Tibial artery (tissue), 4 donors: ENCODE data around the gene CEP131.

ENCODE experiments used
- DNase-seq, 2 donors: peaks; one replicate each; pipeline ENCODE4 v3.0.0-alpha.2; 2019
- H3K27ac ChIP-seq, 2 donors: fragments of 200-600 bp; sonication (generic) in 1 of 2; 1 replicate in 1 of 2; 2 replicates in 1 of 2; pipeline ENCODE4 v1.5.1; 2018 to 2019; ENCODE audit warnings: mild to moderate bottlenecking in 1 of 2
- H3K27me3 ChIP-seq, 2 donors: fragments of 200-600 bp; sonication (generic) in 1 of 2; one replicate each; pipeline versions ENCODE4 v1.5.1 to v1.6.0; 2016 to 2019
- H3K36me3 ChIP-seq, 3 donors: fragments of 200-600 bp; sonication (generic) in 2 of 3; one replicate each; pipeline ENCODE4 v1.5.1; 2016 to 2019; ENCODE audit warnings: mild to moderate bottlenecking in 2 of 3
- H3K4me1 ChIP-seq, 4 donors: fragments of 200-600 bp; sonication (generic) in 2 of 4; 1 replicate in 3 of 4; 2 replicates in 1 of 4; pipeline ENCODE4 v1.5.1; 2016 to 2019
- H3K4me3 ChIP-seq, 2 donors: fragments of 200-600 bp; sonication (generic) in 1 of 2; 1 replicate in 1 of 2; 2 replicates in 1 of 2; pipeline ENCODE4 v1.5.1; 2018 to 2019; ENCODE audit warnings: mild to moderate bottlenecking in 2 of 2
- H3K9me3 ChIP-seq, 3 donors: fragments of 200-600 bp; sonication (generic) in 1 of 3; one replicate each; pipeline ENCODE4 v1.5.1; 2016 to 2019
- CTCF ChIP-seq, 2 experiments: fragments of 200-600 bp in 1 of 2; fragments of 450-650 bp in 1 of 2; IDR thresholded peaks; one replicate each; pipeline ENCODE4 v1.5.1; 2017 to 2019; ENCODE audit warnings: antibody characterized with exemption in 2 of 2, mild to moderate bottlenecking in 1 of 2, moderate library complexity in 1 of 2
- intact Hi-C: fragments of 100-400 bp; cut with DNase I; formaldehyde crosslinking; loops from one replicate; pipeline ENCODE4 v1.15.0; 2023; ENCODE audit warnings: low total_unique reads

CEP131 gene

GRCh38 chr17:81183807-81184206 is 39.0 kb downstream of the CEP131 start:
- Histone ChIP-seq H3K27me3 (peaks cover 0 to 59% of the 10 kb centered on the region in 2 donors), H3K4me1 (no peaks in the 10 kb centered on the region), H3K27ac (no peak overlapping the region), H3K9me3 (no peaks in the 10 kb centered on the region), H3K36me3 (peaks cover 0 to 7% (median 0%) of the 10 kb centered on the region in 3 donors), H3K4me3 (no peak overlapping the region)
- TF ChIP-seq CTCF (IDR thresholded peaks at IDR 0.05) = no peak
- intact Hi-C loops = no loop called here
- no peak for DNase-seq

GRCh38 chr17:81183316-81183715 is 39.4 kb downstream of the CEP131 start:
- no peak overlapping the region for H3K4me3 ChIP-seq
- H3K27ac ChIP-seq = no peak overlapping the region
- no peak for DNase-seq
- intact Hi-C loops = no loop called here
- peaks cover 0 to 59% of the 10 kb centered on the region in 2 donors for H3K27me3 ChIP-seq
- TF ChIP-seq CTCF (IDR thresholded peaks at IDR 0.05) = no peak
- no peaks in the 10 kb centered on the region for H3K4me1 ChIP-seq
- peaks cover 0 to 2% (median 0%) of the 10 kb centered on the region in 3 donors for H3K36me3 ChIP-seq
- no peaks in the 10 kb centered on the region for H3K9me3 ChIP-seq

GRCh38 chr17:81182596-81182995 is 40.2 kb downstream of the CEP131 start:
- no peak for DNase-seq
- no peaks in the 10 kb centered on the region for H3K9me3 ChIP-seq
- peaks cover 0 to 59% of the 10 kb centered on the region in 2 donors for H3K27me3 ChIP-seq
- no peaks in the 10 kb centered on the region for H3K4me1 ChIP-seq
- H3K36me3 ChIP-seq = no peaks in the 10 kb centered on the region
- intact Hi-C loops = no loop called here
- H3K4me3 ChIP-seq = no peak overlapping the region
- H3K27ac ChIP-seq = no peak overlapping the region
- no peak for TF ChIP-seq CTCF (IDR thresholded peaks at IDR 0.05)

DNA sequence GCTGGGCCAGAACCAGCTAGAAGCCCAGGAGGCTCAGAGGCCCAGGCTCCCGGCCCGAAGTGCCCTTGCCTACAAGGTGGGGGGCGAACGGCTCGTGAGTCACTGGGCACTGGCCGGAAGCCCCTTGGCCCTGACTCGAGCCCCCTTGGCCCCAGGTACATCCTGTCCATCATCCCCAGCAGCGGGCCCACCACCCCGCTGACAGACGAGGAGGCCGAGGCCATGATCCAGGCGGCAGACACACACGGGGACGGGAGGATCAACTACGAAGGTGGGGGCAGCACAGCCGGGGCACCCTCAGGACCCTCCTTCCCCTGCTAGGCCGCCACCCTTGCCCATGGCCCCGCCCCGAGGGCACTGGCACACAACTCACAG is 41.0 kb downstream of the CEP131 start:
- Histone ChIP-seq H3K4me1 (no peaks in the 10 kb centered on the region), H3K9me3 (no peaks in the 10 kb centered on the region), H3K4me3 (no peak overlapping the region), H3K36me3 (no peaks in the 10 kb centered on the region), H3K27ac (no peak overlapping the region), H3K27me3 (peaks cover 0 to 59% of the 10 kb centered on the region in 2 donors)
- intact Hi-C loops = no loop called here
- DNase-seq = no peak
- TF ChIP-seq CTCF (IDR thresholded peaks at IDR 0.05) = no peak

DNA sequence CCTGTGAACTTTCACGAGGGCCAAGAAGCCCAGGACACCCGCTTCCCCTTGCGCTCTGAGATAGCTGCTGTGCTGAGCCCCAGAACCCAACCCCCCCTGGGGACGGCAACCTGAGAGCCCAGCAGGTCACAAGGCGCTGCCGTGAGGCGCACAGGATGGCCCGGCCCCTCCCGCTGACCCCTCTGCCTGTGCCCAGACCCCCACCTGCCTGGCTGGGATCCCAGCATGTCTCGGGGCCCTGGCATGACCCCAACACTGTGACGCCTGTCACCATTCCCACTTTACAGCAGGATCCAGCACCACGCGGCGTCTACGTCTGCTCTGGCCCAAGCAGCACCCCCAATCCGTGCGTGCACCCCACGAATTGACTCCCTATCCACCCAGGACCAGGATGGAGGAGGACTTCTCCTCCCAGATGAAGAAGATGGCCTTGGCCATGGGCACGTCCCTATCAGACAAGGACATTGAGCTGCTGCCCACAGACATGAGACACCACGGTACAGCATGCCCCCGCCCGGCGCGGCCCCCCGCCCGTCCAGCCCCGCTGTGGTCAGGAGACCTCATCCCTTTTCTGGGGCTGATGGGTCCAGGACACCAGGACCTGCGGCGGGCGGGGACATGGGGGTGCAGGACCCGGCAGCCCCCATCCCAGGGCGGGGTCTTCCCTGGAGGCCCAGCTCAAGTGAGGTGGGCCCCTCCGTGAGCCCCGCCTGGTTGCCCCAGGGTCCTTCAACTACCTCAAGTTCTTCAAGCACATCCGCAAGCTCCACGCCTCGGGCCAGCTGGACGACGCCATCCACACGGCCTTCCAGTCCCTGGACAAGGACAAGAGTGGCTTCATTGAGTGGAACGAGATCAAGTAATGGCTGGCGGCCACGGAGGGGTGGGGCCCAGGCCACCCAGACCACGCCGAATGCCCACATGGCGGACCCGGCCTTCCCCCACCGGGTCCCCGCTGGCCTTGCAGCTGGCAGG is 41.6 kb downstream of the CEP131 start:
- intact Hi-C loops = no loop called here
- DNase-seq = no peak
- Histone ChIP-seq H3K9me3 (no peaks in the 10 kb centered on the region), H3K27ac (no peak overlapping the region), H3K36me3 (no peaks in the 10 kb centered on the region), H3K4me3 (no peak overlapping the region), H3K27me3 (peaks cover 0 to 58% of the 10 kb centered on the region in 2 donors), H3K4me1 (no peaks in the 10 kb centered on the region)
- no peak for TF ChIP-seq CTCF (IDR thresholded peaks at IDR 0.05)
